Effector memory CD4-positive, alpha-beta T cell (primary cell): ENCODE results near the gene SLC38A11.
"Not testable (repeated sequence)": the region's sequence is repeated elsewhere in the genome, so short reads cannot be mapped to it uniquely, and the experiment has no call there.

Experiments
- DNase-seq, 3 donors: peaks; one replicate each; pipeline ENCODE4 v3.0.0-alpha.2; 2020
- H3K27ac ChIP-seq: 2 replicates; pipeline ENCODE4 v1.7.0; 2013; ENCODE audit warnings: mild to moderate bottlenecking, low read length, moderate library complexity; ENCODE audit not compliant: insufficient read depth, poor library complexity, severe bottlenecking
- H3K27me3 ChIP-seq: replicated peaks from 2 replicates; pipeline ENCODE4 v1.7.0; 2013; ENCODE audit warnings: mild to moderate bottlenecking, low read length; ENCODE audit not compliant: insufficient read depth, control insufficient read depth, poor library complexity, severe bottlenecking
- H3K36me3 ChIP-seq: 2 replicates; pipeline ENCODE4 v1.7.0; 2013; ENCODE audit warnings: mild to moderate bottlenecking, low read length, moderate library complexity; ENCODE audit not compliant: control insufficient read depth, insufficient read depth
- H3K4me1 ChIP-seq: 2 replicates; pipeline ENCODE4 v1.7.0; 2013; ENCODE audit warnings: low read length, mild to moderate bottlenecking; ENCODE audit not compliant: control insufficient read depth, insufficient read depth, poor library complexity, severe bottlenecking
- H3K4me3 ChIP-seq: 2 replicates; pipeline ENCODE4 v1.7.0; 2013; ENCODE audit warnings: low read length, low read depth, mild to moderate bottlenecking; ENCODE audit not compliant: insufficient read depth, poor library complexity, severe bottlenecking
- H3K9me3 ChIP-seq: 2 replicates; pipeline ENCODE4 v1.7.0; 2013; ENCODE audit warnings: mild to moderate bottlenecking, low read length, moderate library complexity; ENCODE audit not compliant: control insufficient read depth

Gene SLC38A11

GRCh38 chr2:164868563-164869419 lies 86.5 kb downstream of the SLC38A11 start:
- no peaks in the 10 kb centered on the region for H3K36me3 ChIP-seq
- H3K27ac ChIP-seq: no peak overlapping the region
- no peak for DNase-seq
- H3K9me3 ChIP-seq: no peaks in the 10 kb centered on the region
- H3K4me1 ChIP-seq: no peaks in the 10 kb centered on the region
- H3K4me3 ChIP-seq: no peak overlapping the region
- H3K27me3 ChIP-seq: no peaks in the 10 kb centered on the region

- Histone ChIP-seq H3K4me1 (no peaks in the 10 kb centered on the region), H3K27me3 (no peaks in the 10 kb centered on the region), H3K27ac (no peak overlapping the region), H3K9me3 (no peaks in the 10 kb centered on the region), H3K4me3 (no peak overlapping the region), H3K36me3 (no peaks in the 10 kb centered on the region)
- no peak for DNase-seq
These were observed 87.4 kb downstream of the SLC38A11 start for GRCh38 chr2:164867779-164868397.

- H3K9me3 ChIP-seq, DNase-seq, H3K36me3 ChIP-seq, H3K4me1 ChIP-seq, H3K27ac ChIP-seq, H3K4me3 ChIP-seq, H3K27me3 ChIP-seq: not testable (repeated sequence)
These were observed 88.9 kb downstream of the SLC38A11 start for GRCh38 chr2:164866381-164866780.

GRCh38 chr2:164860694-164861042 lies 94.7 kb downstream of the SLC38A11 start:
- Histone ChIP-seq H3K4me3 (no peak overlapping the region), H3K36me3 (no peaks in the 10 kb centered on the region), H3K27ac (no peak overlapping the region), H3K27me3 (no peaks in the 10 kb centered on the region), H3K9me3 (no peaks in the 10 kb centered on the region), H3K4me1 (no peaks in the 10 kb centered on the region)
- DNase-seq: no peak

GRCh38 chr2:164859906-164860693 lies 95.2 kb downstream of the SLC38A11 start:
- not testable (repeated sequence) for H3K9me3 ChIP-seq, H3K36me3 ChIP-seq, H3K27ac ChIP-seq, H3K27me3 ChIP-seq, H3K4me3 ChIP-seq, DNase-seq, H3K4me1 ChIP-seq

- H3K27me3 ChIP-seq: no peaks in the 10 kb centered on the region
- no peaks in the 10 kb centered on the region for H3K4me1 ChIP-seq
- DNase-seq: no peak
- H3K27ac ChIP-seq: no peak overlapping the region
- no peaks in the 10 kb centered on the region for H3K9me3 ChIP-seq
- no peaks in the 10 kb centered on the region for H3K36me3 ChIP-seq
- no peak overlapping the region for H3K4me3 ChIP-seq
These were observed 96.0 kb downstream of the SLC38A11 start for GRCh38 chr2:164859251-164859818.

- no peak overlapping the region for H3K4me3 ChIP-seq
- no peaks in the 10 kb centered on the region for H3K4me1 ChIP-seq
- H3K36me3 ChIP-seq: no peaks in the 10 kb centered on the region
- no peaks in the 10 kb centered on the region for H3K9me3 ChIP-seq
- no peaks in the 10 kb centered on the region for H3K27me3 ChIP-seq
- no peak for DNase-seq
- no peak overlapping the region for H3K27ac ChIP-seq
These were observed 103.2 kb downstream of the SLC38A11 start for GRCh38 chr2:164852086-164852485.

GRCh38 chr2:164850235-164850634 lies 105.1 kb downstream of the SLC38A11 start:
- no peak for DNase-seq

GRCh38 chr2:164849506-164849905 lies 105.8 kb downstream of the SLC38A11 start:
- no peaks in the 10 kb centered on the region for H3K4me1 ChIP-seq
- H3K27me3 ChIP-seq: no peaks in the 10 kb centered on the region
- H3K9me3 ChIP-seq: no peaks in the 10 kb centered on the region
- no peak overlapping the region for H3K4me3 ChIP-seq
- H3K36me3 ChIP-seq: no peaks in the 10 kb centered on the region
- H3K27ac ChIP-seq: no peak overlapping the region
- no peak for DNase-seq

More at GRCh38 chr2:164850235-164850634, 105.1 kb downstream of the SLC38A11 start:
- H3K4me1 ChIP-seq: no peaks in the 10 kb centered on the region
- H3K4me3 ChIP-seq: no peak overlapping the region
- no peak overlapping the region for H3K27ac ChIP-seq
- H3K36me3 ChIP-seq: no peaks in the 10 kb centered on the region
- H3K9me3 ChIP-seq: no peaks in the 10 kb centered on the region
- no peaks in the 10 kb centered on the region for H3K27me3 ChIP-seq
